ENCODE measurements around the gene CLN3. TPM values are rescaled to one million over a fixed set of nuclear protein-coding genes. Genes with fewer than 3 reads are reported as not detected.
"Not testable (repeated sequence)": the region's sequence is repeated elsewhere in the genome, so short reads cannot be mapped to it uniquely, and the experiment has no call there.

The CLN3 gene
- total and polyA plus RNA-seq, 2 donors from 2014 or later: 35.0 to 54.1 TPM

- Histone ChIP-seq H3K9me3 (ENCODE audit: control insufficient read depth in 2 of 3, insufficient read depth in 1 of 3, low read length in 3 of 3) (no peaks in the 10 kb centered on the region), H3K27ac (ENCODE audit: low read depth in 2 of 2, low read length in 2 of 2) (no peak overlapping the region), H3K4me3 (ENCODE audit: low read length in 3 of 3) (no peak overlapping the region), H3K4me1 (ENCODE audit: control insufficient read depth in 2 of 3, insufficient read depth in 2 of 3, low read depth in 1 of 3, low read length in 3 of 3) (no peaks in the 10 kb centered on the region), H3K36me3 (ENCODE audit: control insufficient read depth in 2 of 3, insufficient read depth in 3 of 3, low read length in 3 of 3) (peaks cover 0 to 6% (median 5%) of the 10 kb centered on the region in 3 donors), H3K9ac (ENCODE audit: low read length in 3 of 3) (no peak overlapping the region), H3K27me3 (ENCODE audit: control insufficient read depth, insufficient read depth, low read length) (no peaks in the 10 kb centered on the region)
- intact Hi-C loops (cut with DNase I): no loop called here
- FAIRE-seq (no peak), DNase-seq (no peak)
- TF ChIP-seq, protein P1, sequence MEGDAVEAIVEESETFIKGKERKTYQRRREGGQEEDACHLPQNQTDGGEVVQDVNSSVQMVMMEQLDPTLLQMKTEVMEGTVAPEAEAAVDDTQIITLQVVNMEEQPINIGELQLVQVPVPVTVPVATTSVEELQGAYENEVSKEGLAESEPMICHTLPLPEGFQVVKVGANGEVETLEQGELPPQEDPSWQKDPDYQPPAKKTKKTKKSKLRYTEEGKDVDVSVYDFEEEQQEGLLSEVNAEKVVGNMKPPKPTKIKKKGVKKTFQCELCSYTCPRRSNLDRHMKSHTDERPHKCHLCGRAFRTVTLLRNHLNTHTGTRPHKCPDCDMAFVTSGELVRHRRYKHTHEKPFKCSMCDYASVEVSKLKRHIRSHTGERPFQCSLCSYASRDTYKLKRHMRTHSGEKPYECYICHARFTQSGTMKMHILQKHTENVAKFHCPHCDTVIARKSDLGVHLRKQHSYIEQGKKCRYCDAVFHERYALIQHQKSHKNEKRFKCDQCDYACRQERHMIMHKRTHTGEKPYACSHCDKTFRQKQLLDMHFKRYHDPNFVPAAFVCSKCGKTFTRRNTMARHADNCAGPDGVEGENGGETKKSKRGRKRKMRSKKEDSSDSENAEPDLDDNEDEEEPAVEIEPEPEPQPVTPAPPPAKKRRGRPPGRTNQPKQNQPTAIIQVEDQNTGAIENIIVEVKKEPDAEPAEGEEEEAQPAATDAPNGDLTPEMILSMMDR (IDR thresholded peaks at IDR 0.05; ENCODE audit: borderline replicate concordance, extremely low read depth, insufficient read depth): no peak
Measured at GRCh38 chr16:28473714-28474265, 18.1 kb downstream of the CLN3 start.

GRCh38 chr16:28447081-28447480 is 44.8 kb downstream of the CLN3 start:
- H3K9me3 ChIP-seq (ENCODE audit: control insufficient read depth in 2 of 3, insufficient read depth in 1 of 3, low read length in 3 of 3); H3K36me3 ChIP-seq (ENCODE audit: control insufficient read depth in 2 of 3, insufficient read depth in 3 of 3, low read length in 3 of 3); H3K27me3 ChIP-seq (ENCODE audit: control insufficient read depth, insufficient read depth, low read length); H3K9ac ChIP-seq (ENCODE audit: low read length in 3 of 3); H3K4me1 ChIP-seq (ENCODE audit: control insufficient read depth in 2 of 3, insufficient read depth in 2 of 3, low read depth in 1 of 3, low read length in 3 of 3); H3K27ac ChIP-seq (ENCODE audit: low read depth in 2 of 2, low read length in 2 of 2); FAIRE-seq; H3K4me3 ChIP-seq (ENCODE audit: low read length in 3 of 3); intact Hi-C loops (cut with DNase I); DNase-seq: not testable (repeated sequence)

DNA sequence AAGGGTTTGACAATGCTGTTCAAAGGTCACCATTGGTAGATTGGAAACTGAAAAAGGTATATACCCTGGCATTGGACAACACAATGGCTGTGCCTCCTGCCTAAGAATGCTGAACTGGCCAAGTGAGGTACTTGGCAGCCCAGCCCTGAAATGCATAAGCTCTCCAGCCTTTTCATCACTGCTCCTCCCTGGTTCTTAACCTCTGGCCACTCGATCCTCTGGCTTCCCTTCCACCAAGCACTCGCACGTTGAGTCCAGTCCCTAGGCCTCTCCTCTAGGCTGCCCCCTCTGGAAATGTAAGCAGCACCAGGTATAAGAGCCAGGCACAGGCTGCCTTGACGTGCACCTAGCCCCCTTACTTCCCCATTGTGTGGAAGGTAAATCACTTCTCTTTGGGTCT is 45.5 kb downstream of the CLN3 start:
- H3K9me3 ChIP-seq (ENCODE audit: control insufficient read depth in 2 of 3, insufficient read depth in 1 of 3, low read length in 3 of 3); H3K27me3 ChIP-seq (ENCODE audit: control insufficient read depth, insufficient read depth, low read length); H3K36me3 ChIP-seq (ENCODE audit: control insufficient read depth in 2 of 3, insufficient read depth in 3 of 3, low read length in 3 of 3); H3K27ac ChIP-seq (ENCODE audit: low read depth in 2 of 2, low read length in 2 of 2); H3K4me1 ChIP-seq (ENCODE audit: control insufficient read depth in 2 of 3, insufficient read depth in 2 of 3, low read depth in 1 of 3, low read length in 3 of 3); FAIRE-seq; H3K4me3 ChIP-seq (ENCODE audit: low read length in 3 of 3); DNase-seq; H3K9ac ChIP-seq (ENCODE audit: low read length in 3 of 3); intact Hi-C loops (cut with DNase I): not testable (repeated sequence)

- H3K4me3 ChIP-seq (ENCODE audit: low read length in 3 of 3); H3K27ac ChIP-seq (ENCODE audit: low read depth in 2 of 2, low read length in 2 of 2); H3K36me3 ChIP-seq (ENCODE audit: control insufficient read depth in 2 of 3, insufficient read depth in 3 of 3, low read length in 3 of 3); H3K4me1 ChIP-seq (ENCODE audit: control insufficient read depth in 2 of 3, insufficient read depth in 2 of 3, low read depth in 1 of 3, low read length in 3 of 3); FAIRE-seq; H3K9me3 ChIP-seq (ENCODE audit: control insufficient read depth in 2 of 3, insufficient read depth in 1 of 3, low read length in 3 of 3); intact Hi-C loops (cut with DNase I); H3K9ac ChIP-seq (ENCODE audit: low read length in 3 of 3); DNase-seq; H3K27me3 ChIP-seq (ENCODE audit: control insufficient read depth, insufficient read depth, low read length): not testable (repeated sequence)
Measured at GRCh38 chr16:28443943-28444342, 47.9 kb downstream of the CLN3 start.

- not testable (repeated sequence) for FAIRE-seq; DNase-seq; H3K9ac ChIP-seq (ENCODE audit: low read length in 3 of 3)
Measured at GRCh38 chr16:28438899-28439298, 53.0 kb downstream of the CLN3 start.

DNA sequence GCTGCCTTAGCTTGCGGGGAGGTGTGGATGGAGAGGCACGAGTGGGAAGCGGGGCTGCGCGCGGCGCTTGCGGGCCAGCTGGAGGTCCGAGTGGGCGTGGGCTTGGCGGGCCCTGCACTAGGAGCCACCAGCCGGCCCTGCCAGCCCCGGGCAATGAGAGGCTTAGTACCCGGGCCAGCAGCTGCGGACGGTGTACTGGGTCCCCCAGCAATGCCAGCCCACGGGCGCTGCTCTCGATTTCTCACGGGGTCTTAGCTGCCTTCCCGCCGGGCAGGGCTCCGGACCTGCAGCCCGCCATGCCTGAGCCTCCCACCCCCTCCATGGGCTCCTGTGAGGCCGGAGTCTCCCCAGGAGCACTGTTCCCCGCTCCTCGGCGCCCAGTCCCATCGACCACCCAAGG is 56.5 kb downstream of the CLN3 start:
- H3K4me3 ChIP-seq (ENCODE audit: low read length in 3 of 3); intact Hi-C loops (cut with DNase I); H3K9ac ChIP-seq (ENCODE audit: low read length in 3 of 3); H3K36me3 ChIP-seq (ENCODE audit: control insufficient read depth in 2 of 3, insufficient read depth in 3 of 3, low read length in 3 of 3); H3K27ac ChIP-seq (ENCODE audit: low read depth in 2 of 2, low read length in 2 of 2); FAIRE-seq; H3K9me3 ChIP-seq (ENCODE audit: control insufficient read depth in 2 of 3, insufficient read depth in 1 of 3, low read length in 3 of 3); H3K27me3 ChIP-seq (ENCODE audit: control insufficient read depth, insufficient read depth, low read length); H3K4me1 ChIP-seq (ENCODE audit: control insufficient read depth in 2 of 3, insufficient read depth in 2 of 3, low read depth in 1 of 3, low read length in 3 of 3): not testable (repeated sequence)
- peak in 1 of 5 donors; percentile 29 for DNase-seq

More at GRCh38 chr16:28438899-28439298, 53.0 kb downstream of the CLN3 start:
- H3K36me3 ChIP-seq (ENCODE audit: control insufficient read depth in 2 of 3, insufficient read depth in 3 of 3, low read length in 3 of 3); intact Hi-C loops (cut with DNase I); H3K9me3 ChIP-seq (ENCODE audit: control insufficient read depth in 2 of 3, insufficient read depth in 1 of 3, low read length in 3 of 3); H3K4me1 ChIP-seq (ENCODE audit: control insufficient read depth in 2 of 3, insufficient read depth in 2 of 3, low read depth in 1 of 3, low read length in 3 of 3); H3K4me3 ChIP-seq (ENCODE audit: low read length in 3 of 3); H3K27ac ChIP-seq (ENCODE audit: low read depth in 2 of 2, low read length in 2 of 2); H3K27me3 ChIP-seq (ENCODE audit: control insufficient read depth, insufficient read depth, low read length): not testable (repeated sequence)
